Kidney (tissue), 14 donors: ENCODE data around the gene AUTS2. TPM values are rescaled to one million over a fixed set of nuclear protein-coding genes. Genes with fewer than 3 reads are reported as not detected.

Experiments
- DNase-seq, 5 donors: peaks; one replicate each; pipeline ENCODE4 v3.0.0-alpha.2; 2013 to 2020
- FAIRE-seq: peaks from 2 replicates; lab custom pipeline; 2012; peaks lifted over from hg19 to GRCh38; lab: Jason Lieb, UNC
- H3K27ac ChIP-seq, 2 donors: one replicate each; pipeline ENCODE4 v1.7.0; 2013; ENCODE audit warnings: low read depth in 2 of 2, low read length in 2 of 2, inconsistent platforms in 1 of 2
- H3K27me3 ChIP-seq: one replicate; pipeline ENCODE4 v1.7.1; 2013; ENCODE audit warnings: low read length, inconsistent platforms; ENCODE audit not compliant: control insufficient read depth, insufficient read depth
- H3K36me3 ChIP-seq, 3 donors: one replicate each; pipeline versions ENCODE4 v1.7.0 to v1.7.1; 2013; ENCODE audit warnings: low read length in 3 of 3, control low read depth in 1 of 3, inconsistent platforms in 1 of 3; ENCODE audit not compliant: insufficient read depth in 3 of 3, control insufficient read depth in 2 of 3
- H3K4me1 ChIP-seq, 3 donors: one replicate each; pipeline versions ENCODE4 v1.7.0 to v1.7.1; 2013; ENCODE audit warnings: low read length in 3 of 3, inconsistent platforms in 1 of 3, low read depth in 1 of 3; ENCODE audit not compliant: control insufficient read depth in 2 of 3, insufficient read depth in 2 of 3
- H3K4me3 ChIP-seq, 3 donors: one replicate each; pipeline versions ENCODE4 v1.7.0 to v1.8.1; 2013; ENCODE audit warnings: low read length in 3 of 3, control low read depth in 1 of 3, inconsistent platforms in 1 of 3
- H3K9ac ChIP-seq, 3 donors: one replicate each; pipeline versions ENCODE4 v1.7.0 to v1.7.1; 2013; ENCODE audit warnings: low read length in 3 of 3, control low read depth in 1 of 3, inconsistent platforms in 1 of 3
- H3K9me3 ChIP-seq, 3 donors: one replicate each; pipeline versions ENCODE4 v1.7.0 to v1.7.1; 2013; ENCODE audit warnings: low read length in 3 of 3, control low read depth in 1 of 3, inconsistent platforms in 1 of 3; ENCODE audit not compliant: control insufficient read depth in 2 of 3, insufficient read depth in 1 of 3
- CTCF ChIP-seq: IDR thresholded peaks from 3 replicates; pipeline ENCODE4 v1.5.1; 2012; ENCODE audit warnings: mild to moderate bottlenecking, moderate library complexity, borderline replicate concordance; ENCODE audit not compliant: insufficient read depth; ENCODE audit errors: extremely low read depth
- intact Hi-C: fragments of 100-400 bp; cut with DNase I; formaldehyde crosslinking; loops from one replicate; pipeline ENCODE4 v1.11.1; 2022
- polyA plus RNA-seq: library from polyadenylated mRNA; stranded (reverse); fragments of 350-450 nt; fragmentation: Illumina TruSeq; extraction: RNeasy Lipid Tissue Mini Kit (QIAGEN cat#74804); gene quantifications from one replicate; pipeline ENCODE4 v1.2.3, GENCODE V29; 2014; ENCODE audit warnings: low read depth, low replicate concordance; ENCODE audit not compliant: insufficient read depth
- total RNA-seq: library from RNA; stranded (reverse); fragmentation: NEBNext Ultra II Directional; extraction: Animal tissue kit (Norgen Biotek cat#: 25700); gene quantifications from one replicate; pipeline ENCODE4 v1.2.1, GENCODE V29; 2021
- donor health status: control.
- donor health status: control.
- donor health status: control.
- donor health status: control.
- donor health status: control.
- donor health status: DM: yes; HTN: yes; CAD: no.
- donor health status: Normal renal cell carcinoma (clear cell type).

Gene AUTS2
- total and polyA plus RNA-seq, 2 donors from 2014 or later = 5.2 to 33.8 TPM

GRCh38 chr7:70529914-70530585 lies 931.8 kb downstream of the AUTS2 start:
- Histone ChIP-seq H3K4me3 (no peak overlapping the region), H3K9ac (no peak overlapping the region), H3K9me3 (no peaks in the 10 kb centered on the region), H3K36me3 (no peaks in the 10 kb centered on the region), H3K27ac (no peak overlapping the region), H3K27me3 (no peaks in the 10 kb centered on the region), H3K4me1 (no peaks in the 10 kb centered on the region)
- TF ChIP-seq CTCF = no peak
- FAIRE-seq (no peak), DNase-seq (no peak)
- intact Hi-C loops = no loop called here

- no peak overlapping the region for H3K9ac ChIP-seq
- no peak for TF ChIP-seq CTCF
- FAIRE-seq = no peak
- intact Hi-C loops = no loop called here
- H3K4me1 ChIP-seq = no peaks in the 10 kb centered on the region
- H3K4me3 ChIP-seq = no peak overlapping the region
- H3K27me3 ChIP-seq = no peaks in the 10 kb centered on the region
- H3K27ac ChIP-seq = no peak overlapping the region
- no peak for DNase-seq
- H3K36me3 ChIP-seq = no peaks in the 10 kb centered on the region
- H3K9me3 ChIP-seq = no peaks in the 10 kb centered on the region
Observed at GRCh38 chr7:70533614-70534013, 935.3 kb downstream of the AUTS2 start.

DNA sequence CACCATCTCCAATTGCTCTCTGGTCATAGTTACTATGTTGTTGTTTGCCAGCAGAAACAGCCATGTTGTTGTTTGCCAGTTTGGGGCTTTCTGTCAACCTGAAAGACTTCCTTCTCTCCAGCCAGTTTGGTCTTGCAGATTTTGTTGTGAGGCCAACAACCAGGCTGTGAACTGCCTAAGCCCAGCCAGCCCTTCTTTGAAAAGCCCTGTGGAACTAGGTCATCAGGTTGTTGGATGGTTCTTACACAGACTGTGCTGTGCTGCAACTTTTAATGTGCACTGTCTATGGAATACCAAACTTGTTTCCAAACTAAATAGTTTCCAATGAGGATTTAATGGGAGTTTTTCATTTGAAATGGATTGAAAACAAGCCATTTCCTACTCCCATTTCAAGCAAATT lies 940.9 kb downstream of the AUTS2 start:
- no peak for FAIRE-seq

More for the DNA sequence above, 940.9 kb downstream of the AUTS2 start:
- Histone ChIP-seq H3K27me3 (no peaks in the 10 kb centered on the region), H3K27ac (no peak overlapping the region), H3K4me1 (peaks cover 0 to 4% (median 0%) of the 10 kb centered on the region in 3 donors), H3K4me3 (no peak overlapping the region), H3K36me3 (no peaks in the 10 kb centered on the region), H3K9me3 (no peaks in the 10 kb centered on the region), H3K9ac (no peak overlapping the region)
- intact Hi-C loops = no loop called here
- no peak for TF ChIP-seq CTCF
- DNase-seq = no peak
